Esophagus squamous epithelium (tissue), 5 donors: Measurements from ENCODE around the gene STX17. TPM values are rescaled to one million over a fixed set of nuclear protein-coding genes. Genes with fewer than 3 reads are reported as not detected.

Source experiments
- DNase-seq: peaks from one replicate; lab custom pipeline; 2025; lab: John Stamatoyannopoulos, UW
- H3K27ac ChIP-seq, 4 donors: fragments of 200-600 bp; sonication (generic); one replicate each; pipeline ENCODE4 v1.5.1; 2016 to 2019; ENCODE audit warnings: mild to moderate bottlenecking in 1 of 4
- H3K27me3 ChIP-seq, 4 donors: fragments of 200-600 bp; sonication (generic); 1 replicate in 3 of 4; 2 replicates in 1 of 4; pipeline versions ENCODE4 v1.5.1 to v1.6.0; 2017 to 2021; ENCODE audit warnings: antibody characterized with exemption in 1 of 4
- H3K36me3 ChIP-seq, 3 donors: fragments of 200-600 bp; sonication (generic); one replicate each; pipeline ENCODE4 v1.5.1; 2016 to 2019
- H3K4me1 ChIP-seq, 3 donors: fragments of 200-600 bp; sonication (generic); one replicate each; pipeline ENCODE4 v1.5.1; 2017 to 2019
- H3K4me3 ChIP-seq, 4 donors: fragments of 200-600 bp; sonication (generic); 1 replicate in 3 of 4; 2 replicates in 1 of 4; pipeline ENCODE4 v1.5.1; 2016 to 2019; ENCODE audit warnings: mild to moderate bottlenecking in 2 of 4, moderate library complexity in 1 of 4
- H3K9me3 ChIP-seq, 3 donors: fragments of 200-600 bp; sonication (generic); one replicate each; pipeline ENCODE4 v1.5.1; 2016 to 2019
- POLR2A ChIP-seq, 4 donors: fragments of 450-650 bp; IDR thresholded peaks; one replicate each; pipeline ENCODE4 v1.6.1; 2017; ENCODE audit warnings: antibody characterized with exemption in 4 of 4, mild to moderate bottlenecking in 4 of 4, moderate library complexity in 3 of 4
- WGBS, 2 donors: methylation state at CpG; one replicate each; pipeline ENCODE4 v1.1.5; 2018; 5-methylcytosine and 5-hydroxymethylcytosine counted together
- intact Hi-C: fragments of 100-400 bp; cut with DNase I; formaldehyde crosslinking; loops from one replicate; pipeline ENCODE4 v1.15.0; 2022
- total RNA-seq, 4 donors: library from RNA; depleted of rRNA; stranded (reverse); fragments of >200 nt; gene quantifications; one replicate each; pipeline ENCODE4 v1.1.0, GENCODE V29; 2016
- TF ChIP-seq, protein P1 (sequence below), 6 experiments: fragments of 450-650 bp in 4 of 6; fragments of 200-600 bp in 2 of 6; sonication (generic) in 2 of 6; IDR thresholded peaks; one replicate each; pipeline ENCODE4 v1.5.1; 2016 to 2019; ENCODE audit warnings: antibody characterized with exemption in 6 of 6, mild to moderate bottlenecking in 4 of 6, moderate library complexity in 4 of 6
- donor health status: DM: yes; HTN: yes; CAD: no.

The STX17 gene
- total RNA-seq, 4 donors from 2014 or later, result 17.5 to 35.1 (median 29.5) TPM

DNA sequence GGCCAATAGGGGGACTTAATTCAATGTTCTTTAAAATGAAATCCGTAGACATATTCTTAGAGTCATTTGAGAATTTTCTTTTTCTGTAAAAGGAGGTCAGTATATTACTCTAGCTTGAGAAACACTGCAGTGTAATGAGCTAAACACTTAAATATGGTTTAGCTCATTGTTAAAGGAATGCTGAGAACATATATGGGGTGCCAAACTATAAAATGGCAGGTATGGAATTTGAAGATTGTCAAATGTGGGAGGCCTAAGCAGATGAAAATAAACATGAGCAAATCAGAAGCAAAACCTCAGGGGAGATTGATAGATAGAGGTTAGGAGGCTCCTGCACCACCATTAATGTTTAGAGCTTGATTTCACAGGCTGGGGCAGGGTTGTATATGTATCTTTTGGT, 57.9 kb downstream of the STX17 start:
- no peak for TF ChIP-seq POLR2A (IDR thresholded peaks at IDR 0.05)
- TF ChIP-seq, protein P1, sequence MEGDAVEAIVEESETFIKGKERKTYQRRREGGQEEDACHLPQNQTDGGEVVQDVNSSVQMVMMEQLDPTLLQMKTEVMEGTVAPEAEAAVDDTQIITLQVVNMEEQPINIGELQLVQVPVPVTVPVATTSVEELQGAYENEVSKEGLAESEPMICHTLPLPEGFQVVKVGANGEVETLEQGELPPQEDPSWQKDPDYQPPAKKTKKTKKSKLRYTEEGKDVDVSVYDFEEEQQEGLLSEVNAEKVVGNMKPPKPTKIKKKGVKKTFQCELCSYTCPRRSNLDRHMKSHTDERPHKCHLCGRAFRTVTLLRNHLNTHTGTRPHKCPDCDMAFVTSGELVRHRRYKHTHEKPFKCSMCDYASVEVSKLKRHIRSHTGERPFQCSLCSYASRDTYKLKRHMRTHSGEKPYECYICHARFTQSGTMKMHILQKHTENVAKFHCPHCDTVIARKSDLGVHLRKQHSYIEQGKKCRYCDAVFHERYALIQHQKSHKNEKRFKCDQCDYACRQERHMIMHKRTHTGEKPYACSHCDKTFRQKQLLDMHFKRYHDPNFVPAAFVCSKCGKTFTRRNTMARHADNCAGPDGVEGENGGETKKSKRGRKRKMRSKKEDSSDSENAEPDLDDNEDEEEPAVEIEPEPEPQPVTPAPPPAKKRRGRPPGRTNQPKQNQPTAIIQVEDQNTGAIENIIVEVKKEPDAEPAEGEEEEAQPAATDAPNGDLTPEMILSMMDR (IDR thresholded peaks at IDR 0.05), result no peak
- Histone ChIP-seq H3K27ac (no peak overlapping the region), H3K9me3 (no peaks in the 10 kb centered on the region), H3K4me1 (no peaks in the 10 kb centered on the region), H3K27me3 (no peaks in the 10 kb centered on the region), H3K36me3 (peaks cover 7 to 79% (median 11%) of the 10 kb centered on the region in 3 donors), H3K4me3 (no peak overlapping the region)
- no peak for DNase-seq
- intact Hi-C loops, result no loop called here
- WGBS, 2 donors, result 90 to 92% methylated on average over 1 of the region's 1 CpG

DNA sequence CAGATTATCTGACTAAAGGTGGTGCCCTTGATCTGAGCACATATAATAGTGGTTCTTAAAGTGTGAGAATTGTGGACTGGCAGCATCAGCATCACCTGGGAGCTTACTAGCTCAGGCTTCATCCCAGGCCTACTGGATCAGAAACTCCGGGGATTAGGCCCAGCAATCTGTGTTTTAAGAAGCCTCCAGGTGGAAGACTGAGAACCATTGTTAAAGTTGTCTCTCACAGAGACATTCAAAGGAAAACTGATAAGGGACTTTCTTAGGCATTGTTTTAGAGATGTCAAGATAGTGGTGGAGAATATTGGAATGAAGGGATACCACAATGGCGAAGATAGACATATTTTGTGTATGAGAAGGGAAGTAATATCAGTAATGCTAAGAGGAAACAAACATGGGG, 59.5 kb downstream of the STX17 start:
- H3K36me3 ChIP-seq, result peaks cover 7 to 78% (median 11%) of the 10 kb centered on the region in 3 donors
- intact Hi-C loops, result no loop called here
- no peak overlapping the region for H3K4me3 ChIP-seq
- H3K4me1 ChIP-seq, result no peaks in the 10 kb centered on the region
- no peak for DNase-seq
- no peaks in the 10 kb centered on the region for H3K27me3 ChIP-seq
- H3K27ac ChIP-seq, result no peak overlapping the region
- H3K9me3 ChIP-seq, result no peaks in the 10 kb centered on the region
- WGBS, 2 donors, result 94 to 95% methylated on average over 2 of the region's 2 CpGs
- no peak for TF ChIP-seq POLR2A (IDR thresholded peaks at IDR 0.05)
- TF ChIP-seq, protein P1 (IDR thresholded peaks at IDR 0.05), result no peak

DNA sequence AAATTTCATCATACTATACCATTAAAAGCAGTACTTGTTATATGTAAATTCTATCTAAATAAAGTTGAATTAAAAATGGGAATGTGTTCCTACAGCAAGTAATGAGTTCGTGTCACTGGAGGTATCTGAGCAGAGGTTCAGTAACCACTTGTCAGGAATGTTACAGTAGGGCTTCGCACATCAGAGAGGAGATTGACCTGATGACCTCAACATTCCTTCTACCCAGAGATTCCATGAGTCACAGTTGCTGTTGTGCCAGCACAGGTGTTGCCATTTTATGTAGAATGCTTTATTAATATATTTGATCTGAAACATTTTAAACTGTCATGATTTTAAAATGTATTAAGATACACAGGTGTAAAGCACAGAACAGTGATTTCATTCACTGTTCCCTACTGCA, 60.3 kb downstream of the STX17 start:
- Histone ChIP-seq H3K9me3 (no peaks in the 10 kb centered on the region), H3K4me3 (no peak overlapping the region), H3K36me3 (peaks cover 7 to 76% (median 11%) of the 10 kb centered on the region in 3 donors), H3K27me3 (no peaks in the 10 kb centered on the region), H3K27ac (no peak overlapping the region), H3K4me1 (no peaks in the 10 kb centered on the region)
- intact Hi-C loops, result no loop called here
- DNase-seq, result no peak
- TF ChIP-seq POLR2A (IDR thresholded peaks at IDR 0.05), result no peak
- WGBS, 2 donors, result 59 to 68% methylated on average over 2 of the region's 2 CpGs

DNA sequence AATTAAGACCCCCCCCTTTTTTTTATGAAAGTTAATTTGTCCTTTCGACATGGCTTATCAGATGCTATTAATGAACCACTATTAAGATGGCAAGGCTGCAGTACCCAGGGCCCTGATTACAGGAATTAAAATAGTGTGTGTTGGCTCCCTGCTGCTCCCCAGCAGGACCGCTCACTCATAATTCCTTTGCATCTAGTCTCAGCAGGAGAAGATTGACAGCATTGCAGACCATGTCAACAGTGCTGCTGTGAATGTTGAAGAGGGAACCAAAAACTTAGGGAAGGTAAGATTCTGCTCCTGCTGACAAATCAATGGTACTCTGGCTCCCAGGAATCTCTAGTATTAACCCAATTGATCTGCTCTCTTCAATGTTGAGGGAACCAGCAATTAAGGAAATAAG, 61.0 kb downstream of the STX17 start:
- peaks cover 7 to 77% (median 11%) of the 10 kb centered on the region in 3 donors for H3K36me3 ChIP-seq
- H3K27ac ChIP-seq, result no peak overlapping the region
- no peaks in the 10 kb centered on the region for H3K9me3 ChIP-seq
- intact Hi-C loops, result no loop called here
- TF ChIP-seq, protein P1 (IDR thresholded peaks at IDR 0.05), result no peak
- no peak for TF ChIP-seq POLR2A (IDR thresholded peaks at IDR 0.05)
- H3K4me1 ChIP-seq, result no peaks in the 10 kb centered on the region
- no peak overlapping the region for H3K4me3 ChIP-seq
- 85 to 97% methylated on average over 2 of the region's 2 CpGs for WGBS, 2 donors
- DNase-seq, result no peak
- no peaks in the 10 kb centered on the region for H3K27me3 ChIP-seq

DNA sequence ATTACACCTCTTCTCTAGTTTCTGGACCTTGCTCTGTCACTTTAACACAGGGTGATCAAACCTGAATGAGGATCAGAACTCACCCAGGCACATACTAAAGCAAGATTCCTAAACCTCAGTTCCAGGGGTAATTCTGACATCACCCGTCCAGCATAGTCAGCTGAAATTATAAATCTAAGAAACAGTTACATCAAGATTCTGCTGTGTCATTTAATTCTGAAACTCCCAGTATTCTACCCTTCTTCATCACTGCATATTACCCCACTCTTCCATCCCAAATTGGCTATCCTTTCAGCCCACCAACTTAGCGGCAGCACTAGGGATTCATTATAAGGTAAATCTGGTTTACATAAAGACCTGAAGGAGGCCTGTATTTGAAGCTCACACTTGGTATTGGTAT, 64.0 kb downstream of the STX17 start:
- Histone ChIP-seq H3K27ac (no peak overlapping the region), H3K36me3 (peaks cover 7 to 63% (median 11%) of the 10 kb centered on the region in 3 donors)

More for the DNA sequence above, 64.0 kb downstream of the STX17 start:
- 96 to 97% methylated on average over 2 of the region's 2 CpGs for WGBS, 2 donors
- Histone ChIP-seq H3K9me3 (no peaks in the 10 kb centered on the region), H3K4me1 (no peaks in the 10 kb centered on the region), H3K4me3 (no peak overlapping the region), H3K27me3 (no peaks in the 10 kb centered on the region)
- intact Hi-C loops, result no loop called here
- TF ChIP-seq POLR2A (IDR thresholded peaks at IDR 0.05), result no peak
- TF ChIP-seq, protein P1 (IDR thresholded peaks at IDR 0.05), result no peak
- DNase-seq, result no peak
